ENCODE results near the gene CXCL13.
"Not testable (repeated sequence)": the region's sequence is repeated elsewhere in the genome, so short reads cannot be mapped to it uniquely, and the experiment has no call there.

Gene CXCL13

DNA sequence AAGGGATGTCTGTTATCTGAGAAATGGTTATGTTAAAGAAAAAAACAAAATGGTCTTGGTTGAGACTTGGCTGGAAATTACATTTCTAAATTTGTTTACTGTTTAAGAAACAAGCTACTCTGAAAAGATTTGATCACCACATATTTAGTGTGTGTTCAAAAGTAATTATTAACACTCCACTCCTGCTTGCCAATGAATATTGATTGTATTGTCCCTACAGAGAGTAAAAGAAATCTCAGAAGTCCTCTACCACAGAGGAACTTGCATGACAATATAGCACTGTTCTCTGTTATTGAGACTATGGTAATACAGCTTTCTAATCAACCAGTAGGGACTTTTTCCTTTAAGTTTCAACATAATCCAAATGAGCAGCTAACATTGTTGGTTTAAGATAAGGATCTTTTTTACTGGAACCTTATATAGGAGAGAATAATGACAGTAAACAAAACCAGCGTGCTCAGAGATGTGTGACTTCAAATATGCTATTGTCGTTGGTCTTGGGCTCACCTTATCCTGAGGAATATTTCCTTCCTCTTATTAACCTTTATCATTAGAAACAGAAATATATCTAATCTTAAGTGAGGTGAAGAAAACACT is 47.6 kb downstream of the CXCL13 start:
- DNase-seq (ENCODE audit: low read depth in 1 of 2, low spot score in 1 of 2): no peak

DNA sequence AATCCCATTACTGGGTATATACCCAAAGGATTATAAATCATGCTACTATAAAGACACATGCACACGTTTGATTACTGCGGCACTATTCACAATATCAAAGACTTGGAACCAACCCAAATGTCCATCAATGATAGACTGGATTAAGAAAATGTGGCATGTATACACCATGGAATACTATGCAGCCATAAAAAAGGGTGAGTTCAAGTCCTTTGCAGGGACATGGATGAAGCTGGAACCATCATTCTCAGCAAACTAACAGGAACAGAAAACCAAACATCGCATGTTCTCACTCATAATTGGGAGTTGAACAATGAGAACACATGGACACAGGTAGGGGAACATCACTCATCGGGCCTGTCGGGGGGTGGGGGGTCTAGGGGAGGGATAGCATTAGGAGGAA is 54.7 kb downstream of the CXCL13 start:
- not testable (repeated sequence) for DNase-seq (ENCODE audit: low read depth in 1 of 2, low spot score in 1 of 2)
